Stimulated activated CD4-positive, alpha-beta T cell treated with anti-CD3 and anti-CD28 coated beads, Interleukin-12 subunit alpha, Interleukin-12 subunit beta, amount 100 ng/mL, for 4 hours (primary cell): ENCODE measurements around the gene PEX11G.

Experiments used
- DNase-seq: peaks from one replicate; pipeline ENCODE4 v3.0.0-alpha.2; 2020

The PEX11G gene

DNA sequence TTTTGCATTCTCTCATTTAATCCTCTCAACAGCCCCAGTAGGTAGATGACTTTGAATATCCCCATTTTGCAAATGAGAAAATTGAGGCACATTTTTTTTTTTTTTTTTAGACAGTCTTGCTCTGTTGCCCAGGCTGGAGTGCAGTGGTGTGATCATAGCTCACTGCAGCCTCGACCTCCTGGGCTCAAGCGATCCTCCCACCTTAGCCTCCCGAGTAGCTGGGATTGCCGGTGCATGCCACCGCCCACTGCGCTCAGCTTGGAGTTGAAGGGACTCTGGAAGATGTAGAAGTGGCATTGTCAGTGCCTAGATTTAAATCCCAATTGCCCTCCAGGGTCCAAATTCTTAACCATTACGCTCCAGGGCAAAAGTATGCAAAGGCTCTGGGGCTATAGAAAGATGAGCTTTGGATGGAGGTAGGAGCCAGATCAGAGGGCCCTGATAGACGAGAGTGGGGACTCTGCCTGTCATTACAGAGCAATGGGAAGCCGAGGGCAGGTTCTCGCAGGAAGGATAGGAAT lies 32.8 kb upstream of the PEX11G start:
- DNase-seq, result no peak

DNA sequence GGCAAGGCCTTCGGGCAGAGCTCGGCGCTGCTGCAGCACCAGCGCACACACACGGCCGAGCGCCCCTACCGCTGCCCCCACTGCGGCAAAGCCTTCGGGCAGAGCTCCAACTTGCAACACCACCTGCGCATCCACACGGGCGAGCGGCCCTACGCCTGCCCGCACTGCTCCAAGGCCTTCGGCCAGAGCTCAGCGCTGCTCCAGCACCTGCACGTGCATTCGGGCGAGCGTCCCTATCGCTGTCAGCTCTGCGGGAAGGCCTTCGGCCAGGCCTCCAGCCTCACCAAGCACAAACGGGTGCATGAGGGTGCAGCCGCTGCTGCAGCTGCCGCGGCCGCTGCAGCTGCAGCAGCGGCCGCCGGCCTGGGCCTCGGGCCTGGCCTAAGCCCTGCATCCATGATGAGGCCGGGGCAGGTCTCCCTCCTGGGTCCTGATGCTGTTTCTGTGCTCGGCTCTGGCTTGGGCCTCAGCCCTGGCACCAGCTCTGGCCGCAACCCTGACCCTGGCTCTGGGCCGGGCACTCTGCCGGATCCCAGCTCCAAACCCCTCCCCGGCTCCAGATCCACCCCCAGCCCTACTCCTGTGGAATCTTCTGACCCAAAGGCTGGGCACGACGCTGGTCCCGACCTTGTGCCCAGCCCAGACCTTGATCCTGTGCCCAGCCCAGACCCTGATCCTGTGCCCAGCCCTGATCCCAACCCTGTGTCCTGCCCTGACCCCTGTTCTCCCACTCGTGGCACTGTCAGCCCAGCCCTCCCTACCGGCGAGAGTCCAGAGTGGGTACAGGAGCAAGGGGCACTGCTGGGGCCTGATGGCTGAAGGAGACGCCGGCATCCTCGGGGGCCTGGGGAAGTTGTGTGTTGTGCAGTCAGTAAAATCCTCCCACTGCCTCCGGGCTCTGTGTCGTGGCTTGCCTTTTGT lies 31.6 kb upstream of the PEX11G start:
- DNase-seq, result no peak

DNA sequence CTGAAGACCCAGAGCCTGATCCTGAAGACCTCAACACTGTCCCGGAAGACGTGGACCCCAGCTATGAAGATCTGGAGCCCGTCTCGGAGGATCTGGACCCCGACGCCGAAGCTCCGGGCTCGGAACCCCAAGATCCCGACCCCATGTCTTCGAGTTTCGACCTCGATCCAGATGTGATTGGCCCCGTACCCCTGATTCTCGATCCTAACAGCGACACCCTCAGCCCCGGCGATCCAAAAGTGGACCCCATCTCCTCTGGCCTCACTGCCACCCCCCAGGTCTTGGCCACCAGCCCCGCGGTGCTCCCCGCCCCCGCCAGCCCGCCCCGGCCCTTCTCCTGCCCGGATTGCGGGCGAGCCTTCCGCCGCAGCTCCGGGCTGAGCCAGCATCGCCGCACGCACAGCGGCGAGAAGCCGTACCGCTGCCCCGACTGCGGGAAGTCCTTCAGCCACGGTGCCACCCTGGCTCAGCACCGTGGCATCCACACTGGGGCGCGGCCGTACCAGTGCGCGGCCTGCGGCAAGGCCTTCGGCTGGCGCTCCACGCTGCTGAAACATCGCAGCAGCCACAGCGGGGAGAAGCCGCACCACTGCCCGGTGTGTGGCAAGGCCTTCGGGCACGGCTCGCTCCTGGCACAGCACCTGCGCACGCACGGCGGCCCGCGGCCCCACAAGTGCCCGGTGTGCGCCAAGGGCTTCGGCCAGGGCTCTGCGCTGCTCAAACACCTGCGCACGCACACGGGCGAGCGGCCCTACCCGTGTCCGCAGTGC lies 30.7 kb upstream of the PEX11G start:
- no peak for DNase-seq

DNA sequence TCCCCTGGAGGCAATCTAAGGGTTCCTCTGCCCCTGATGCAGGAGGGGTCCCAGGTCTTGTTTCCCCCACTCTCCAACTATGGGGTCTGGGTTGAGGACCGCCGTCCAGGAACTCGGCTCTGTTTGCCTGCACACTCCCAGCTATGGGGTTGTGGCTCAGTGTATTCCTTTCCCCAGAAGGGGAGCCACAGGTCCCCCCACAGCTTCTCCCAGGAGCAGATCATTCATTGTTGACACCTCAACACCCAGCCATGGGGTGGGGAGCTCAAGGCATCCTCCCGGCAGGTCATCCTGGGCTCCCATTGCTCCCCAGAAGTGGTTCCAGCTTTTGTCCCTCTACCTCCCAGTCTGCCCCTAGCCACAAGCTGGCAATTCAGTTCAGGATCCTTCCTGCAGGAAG lies 28.0 kb upstream of the PEX11G start:
- DNase-seq, result no peak

DNA sequence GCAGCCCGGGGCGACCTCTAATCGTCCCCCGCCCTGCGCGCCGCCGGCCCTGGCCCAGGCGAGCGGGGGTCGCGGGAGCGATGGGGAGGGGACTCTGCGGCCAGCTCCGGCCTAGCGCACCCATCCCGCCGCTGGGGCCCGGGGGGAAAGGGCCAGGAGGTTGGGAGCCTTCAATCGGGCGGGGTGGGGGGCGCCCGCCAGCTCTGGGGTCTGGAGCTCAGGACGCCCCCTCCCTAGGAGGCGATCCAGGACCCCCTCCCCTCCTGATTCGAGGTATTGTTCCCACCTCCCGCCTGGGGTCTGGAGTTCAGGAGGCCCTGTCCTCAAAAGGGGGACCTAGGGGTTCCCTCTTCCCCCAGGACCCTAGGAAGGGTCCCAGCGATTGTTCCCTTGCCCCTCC lies 27.5 kb upstream of the PEX11G start:
- no peak for DNase-seq

DNA sequence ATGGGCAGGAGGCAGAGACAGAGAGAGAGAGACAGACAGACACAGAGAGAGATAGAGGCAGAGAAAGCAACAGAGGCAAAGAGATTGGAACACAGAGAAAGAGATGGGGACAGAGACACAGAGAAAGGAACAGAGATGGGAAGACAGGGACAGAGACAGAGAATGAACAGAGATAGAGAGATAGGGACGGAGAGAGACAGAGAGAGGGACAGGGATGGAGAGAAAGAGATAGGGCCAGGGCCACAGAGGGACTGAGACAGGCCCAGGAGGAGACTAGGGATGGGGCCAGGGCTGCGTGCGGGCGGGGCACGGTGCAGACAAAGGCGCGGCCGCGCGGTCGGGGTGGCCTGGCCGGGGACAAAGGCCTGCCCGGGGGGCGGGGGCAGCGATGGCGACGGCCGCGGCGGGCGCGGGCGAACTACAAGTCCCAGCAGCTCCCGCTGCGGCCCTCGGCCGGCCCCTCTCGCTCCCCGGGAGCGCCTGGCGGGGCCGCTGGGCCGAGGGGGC lies 26.9 kb upstream of the PEX11G start, which contains the start of gene ZNF358:
Gene ZNF358 (plus strand): TSS at position 459 of the 507 bp plus-strand sequence. CDS start 3,140 bp downstream, outside the sequence.
- DNase-seq, result peak; percentile 39

DNA sequence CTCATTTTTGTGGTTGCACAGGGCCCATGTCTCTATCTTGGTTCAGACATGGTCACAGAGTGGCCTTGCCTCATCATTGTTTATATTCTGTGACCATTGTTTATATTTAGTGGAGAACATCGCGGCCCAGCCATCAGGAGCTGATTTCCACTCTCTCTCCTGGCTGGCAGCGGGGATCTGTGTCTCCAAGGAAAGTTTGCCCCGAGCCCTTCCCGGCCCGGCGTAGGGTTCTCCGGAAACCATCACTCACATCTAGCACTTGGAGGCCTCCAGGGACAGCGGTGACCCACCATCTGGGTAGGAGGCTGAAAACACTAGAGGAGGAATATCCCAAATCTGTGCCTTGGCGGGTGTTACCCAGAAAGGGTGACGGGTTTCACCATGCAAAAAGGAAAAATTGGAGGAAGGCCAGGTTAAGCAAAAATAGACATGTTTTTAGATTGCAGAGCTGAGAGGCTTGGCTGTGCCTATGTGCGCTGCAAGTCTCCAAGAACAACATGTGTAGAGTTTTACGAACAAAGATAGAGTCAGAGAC lies 26.3 kb upstream of the PEX11G start:
- DNase-seq, result no peak

DNA sequence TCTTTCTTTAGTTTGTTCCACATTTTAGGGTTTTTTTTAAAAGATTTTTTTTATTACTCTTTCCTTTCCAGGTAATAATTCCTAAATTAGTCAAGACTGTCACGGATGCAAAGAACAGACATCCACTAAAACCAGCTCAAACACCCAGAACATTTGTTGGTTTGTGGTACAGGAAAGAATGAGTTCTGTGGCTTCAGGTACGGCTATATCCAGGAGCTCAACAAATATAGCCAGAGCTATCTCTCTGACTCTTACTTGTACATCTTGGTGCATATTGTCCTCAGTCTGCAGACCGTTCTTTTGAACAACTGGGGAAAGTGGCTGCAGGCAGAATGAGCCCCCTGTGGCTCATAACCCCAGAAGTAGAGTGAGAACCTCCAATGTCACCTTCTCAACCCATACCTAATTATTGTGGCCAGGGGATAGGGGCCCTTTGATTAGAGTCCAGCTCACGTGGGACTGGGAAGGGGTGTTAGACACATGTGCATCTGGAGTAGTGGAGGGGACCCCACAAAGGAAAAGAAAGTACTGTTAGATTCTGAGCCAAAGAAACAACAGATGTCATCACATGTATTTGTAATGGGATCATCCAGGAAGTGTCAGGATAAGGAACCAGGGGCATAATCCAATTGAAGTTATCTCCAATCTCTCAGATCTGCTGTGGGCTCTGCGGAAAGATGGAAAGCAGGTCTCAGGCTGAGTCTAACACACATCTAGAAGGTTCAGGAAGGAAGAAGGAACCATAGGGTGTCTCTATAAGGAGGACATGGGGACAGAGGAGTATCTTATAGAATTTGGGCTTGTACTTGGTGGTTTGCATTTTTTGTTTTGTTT lies 25.2 kb upstream of the PEX11G start:
- no peak for DNase-seq

DNA sequence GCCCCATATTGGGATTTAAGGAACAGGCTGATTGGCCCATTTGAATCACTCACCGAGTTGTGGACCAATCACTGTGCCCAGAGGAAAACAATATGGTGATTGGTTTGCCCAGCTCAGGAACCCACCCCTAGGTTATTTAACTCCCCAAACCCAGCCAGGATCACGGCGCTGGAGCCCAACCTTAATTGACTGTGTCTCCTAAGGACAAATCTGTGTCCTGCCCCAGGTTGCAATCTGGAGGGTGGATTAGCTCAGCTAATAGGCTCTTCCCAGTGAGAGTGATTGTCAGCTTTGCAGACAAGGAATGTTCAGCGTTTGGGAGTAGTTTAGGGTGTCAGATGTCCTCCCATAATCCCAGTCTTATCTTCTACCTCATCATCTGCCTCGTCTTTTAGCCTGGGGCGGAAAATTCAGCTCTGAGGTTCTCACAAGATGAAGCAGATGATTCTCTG lies 23.6 kb upstream of the PEX11G start:
- no peak for DNase-seq

DNA sequence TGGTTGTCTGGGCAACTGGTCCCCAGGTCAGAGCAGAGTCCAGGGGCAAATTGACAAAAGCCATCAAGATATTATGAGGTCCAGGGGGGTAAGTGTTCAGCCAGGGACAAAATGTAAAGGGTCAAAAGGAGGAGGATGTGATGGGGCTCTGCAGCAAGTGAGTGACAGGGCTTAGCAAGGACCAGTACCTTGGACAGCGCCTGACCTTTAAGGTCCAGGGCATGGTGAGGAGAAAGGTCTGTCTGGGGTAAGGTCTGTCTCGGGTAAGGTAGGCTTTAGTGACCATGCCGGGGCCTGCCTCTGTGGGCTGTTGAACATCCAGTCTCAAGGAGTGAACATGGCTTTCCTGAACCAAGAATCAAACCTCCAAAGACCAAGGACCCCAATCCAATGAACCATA lies 20.8 kb upstream of the PEX11G start:
- DNase-seq, result no peak

DNA sequence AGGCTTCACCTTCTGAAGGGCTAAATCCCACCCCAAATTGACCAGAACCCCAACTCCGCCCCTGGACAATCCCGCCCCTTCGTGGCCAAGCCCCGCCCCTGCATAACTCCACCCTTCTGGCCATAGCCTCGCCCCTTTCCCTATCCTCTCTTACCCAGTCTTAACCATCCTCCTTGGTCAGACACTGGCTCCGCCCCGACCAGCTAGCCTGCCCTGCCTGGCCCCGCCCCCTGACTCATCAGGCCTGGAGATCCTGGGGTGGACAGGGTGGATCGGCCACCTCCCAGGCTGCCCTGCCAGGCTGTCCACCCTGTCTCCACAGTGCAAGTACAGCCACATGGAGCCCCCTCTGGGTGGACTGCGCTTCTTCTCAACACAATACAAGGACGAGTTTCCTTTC lies 19.0 kb upstream of the PEX11G start:
- no peak for DNase-seq

DNA sequence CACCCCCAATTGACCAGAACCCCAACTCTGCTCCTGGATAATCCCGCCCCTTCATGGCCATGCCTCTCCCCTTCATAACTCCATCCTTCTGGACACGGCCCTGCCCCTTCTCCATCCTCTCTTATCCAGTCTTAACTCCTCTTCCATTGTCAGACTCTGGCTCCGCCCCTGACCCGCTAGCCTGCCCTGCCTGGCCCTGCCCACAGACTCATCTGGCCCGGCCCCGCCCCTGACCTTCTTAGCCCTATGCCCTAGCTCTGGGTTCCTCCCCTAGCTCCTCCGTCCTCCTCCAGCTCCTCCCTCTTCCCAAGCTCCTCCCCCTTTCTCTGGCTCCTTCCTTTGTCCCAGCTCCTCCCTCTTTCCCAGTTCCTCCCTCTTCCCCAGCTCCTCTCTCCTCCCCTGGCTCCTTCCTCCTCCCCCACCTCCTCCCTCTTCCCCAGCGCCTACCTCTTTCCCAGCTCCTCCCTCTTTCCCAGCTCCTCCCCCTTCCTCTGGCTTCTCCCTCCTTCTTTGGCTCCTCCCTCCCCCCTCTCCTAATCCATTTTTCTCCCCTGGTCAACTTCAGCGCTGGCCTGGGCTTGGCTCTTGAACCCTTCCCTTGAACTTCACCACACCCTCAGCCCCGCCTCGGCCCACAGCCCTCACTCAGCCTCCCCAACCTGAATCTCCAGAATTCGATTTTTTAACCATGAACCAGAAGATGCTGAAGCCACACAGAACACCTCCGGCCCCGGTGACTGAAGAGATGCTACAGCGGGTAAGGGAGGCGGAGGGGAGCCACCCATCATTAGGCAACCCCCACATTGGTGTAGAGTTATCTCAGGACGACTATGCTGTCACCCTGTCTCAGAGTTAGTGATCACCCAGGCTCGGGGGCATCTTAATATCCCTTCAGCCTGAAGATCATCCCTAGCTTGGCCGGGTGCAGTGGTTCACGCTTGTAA lies 17.8 kb upstream of the PEX11G start:
- DNase-seq, result no peak

DNA sequence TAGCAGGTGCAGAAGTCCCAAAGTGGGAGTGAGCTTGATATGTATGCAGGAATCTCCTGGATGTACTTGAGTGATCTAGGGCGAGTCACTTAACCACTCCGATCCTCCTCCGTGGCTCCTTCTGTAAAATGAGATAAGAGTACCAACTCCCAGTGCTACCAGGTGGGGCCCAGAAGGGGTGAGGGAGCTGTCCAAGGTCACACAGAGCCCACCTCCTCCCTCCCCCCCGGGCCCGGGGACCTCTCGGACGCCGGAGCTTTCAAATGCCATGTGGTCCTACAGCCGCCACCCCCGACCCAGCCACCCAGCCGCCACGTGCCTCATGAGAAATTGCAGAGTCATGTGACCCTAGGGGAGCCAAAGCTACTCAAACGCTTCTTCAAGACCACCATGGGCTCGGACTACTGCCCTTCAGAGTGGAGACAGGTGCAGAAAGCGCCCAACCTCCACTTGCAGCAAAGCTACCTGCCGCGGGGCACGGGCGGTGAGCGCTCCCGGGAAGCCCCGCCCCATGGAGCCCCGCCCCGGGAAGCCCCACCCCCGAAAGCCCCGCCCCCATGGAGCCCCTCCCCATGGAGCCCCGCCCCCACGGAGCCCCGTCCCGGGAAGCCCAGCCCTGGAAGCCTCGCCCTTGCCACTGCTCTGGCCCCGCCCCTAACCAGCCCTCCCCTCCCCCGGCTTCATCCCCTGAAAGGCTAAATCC lies 17.0 kb upstream of the PEX11G start:
- no peak for DNase-seq

DNA sequence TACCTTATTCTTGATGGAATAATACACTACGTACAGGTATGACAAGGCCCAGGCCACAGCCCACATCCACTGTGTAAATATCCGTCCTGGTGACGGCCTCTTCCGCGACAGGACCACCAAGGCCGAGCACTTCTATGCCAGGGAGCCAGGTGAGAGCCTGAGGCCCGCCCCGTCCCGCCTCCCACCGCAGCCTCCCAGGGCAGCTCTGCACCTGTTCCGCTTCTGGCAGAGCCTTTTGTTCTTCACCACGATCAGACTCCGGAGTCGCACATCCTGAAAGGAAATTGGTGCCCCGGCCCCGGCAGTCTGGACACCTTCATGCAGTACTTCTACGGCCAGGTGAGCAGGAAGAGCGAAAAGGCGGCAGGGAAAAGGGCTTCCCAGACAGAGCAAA lies 16.4 kb upstream of the PEX11G start:
- no peak for DNase-seq

DNA sequence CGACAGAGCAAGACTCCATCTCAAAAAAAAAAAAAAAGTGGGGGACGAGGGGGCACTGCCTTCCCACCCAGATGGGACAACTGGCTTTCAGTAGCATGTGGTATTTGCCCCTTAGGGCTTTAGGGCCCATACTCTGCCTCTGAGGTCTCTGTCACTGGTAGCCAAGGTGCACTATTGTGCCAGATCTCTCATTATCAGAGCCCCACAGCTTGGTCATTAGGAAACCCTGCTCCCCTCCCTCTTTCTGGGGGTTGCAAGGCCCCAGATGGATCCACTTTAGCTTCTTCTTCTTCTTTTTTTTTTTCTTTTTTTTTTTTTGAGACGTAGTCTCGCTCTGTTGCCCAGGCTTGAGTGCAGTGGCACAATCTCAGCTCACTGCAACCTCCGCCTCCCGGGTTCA lies 15.8 kb upstream of the PEX11G start:
- no peak for DNase-seq

DNA sequence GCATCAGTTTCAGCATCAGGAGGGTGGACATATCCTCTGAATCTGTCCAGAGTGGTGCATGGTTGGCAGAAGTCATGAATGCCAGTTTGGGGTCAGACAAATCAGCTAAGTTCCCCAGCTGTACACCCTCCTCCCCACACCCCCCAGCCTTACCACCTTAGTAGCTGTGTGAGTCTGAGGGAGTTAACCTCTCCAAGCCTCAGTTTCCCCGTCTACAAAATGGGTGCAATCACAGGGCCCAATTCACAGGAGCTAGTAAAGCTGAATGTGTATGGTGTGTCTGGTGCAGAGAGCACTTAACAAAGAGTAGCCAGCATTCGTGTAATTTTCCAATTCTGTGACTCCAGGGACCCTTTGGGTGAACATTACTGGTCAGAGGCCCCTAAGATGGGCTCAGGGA lies 13.7 kb upstream of the PEX11G start:
- no peak for DNase-seq

DNA sequence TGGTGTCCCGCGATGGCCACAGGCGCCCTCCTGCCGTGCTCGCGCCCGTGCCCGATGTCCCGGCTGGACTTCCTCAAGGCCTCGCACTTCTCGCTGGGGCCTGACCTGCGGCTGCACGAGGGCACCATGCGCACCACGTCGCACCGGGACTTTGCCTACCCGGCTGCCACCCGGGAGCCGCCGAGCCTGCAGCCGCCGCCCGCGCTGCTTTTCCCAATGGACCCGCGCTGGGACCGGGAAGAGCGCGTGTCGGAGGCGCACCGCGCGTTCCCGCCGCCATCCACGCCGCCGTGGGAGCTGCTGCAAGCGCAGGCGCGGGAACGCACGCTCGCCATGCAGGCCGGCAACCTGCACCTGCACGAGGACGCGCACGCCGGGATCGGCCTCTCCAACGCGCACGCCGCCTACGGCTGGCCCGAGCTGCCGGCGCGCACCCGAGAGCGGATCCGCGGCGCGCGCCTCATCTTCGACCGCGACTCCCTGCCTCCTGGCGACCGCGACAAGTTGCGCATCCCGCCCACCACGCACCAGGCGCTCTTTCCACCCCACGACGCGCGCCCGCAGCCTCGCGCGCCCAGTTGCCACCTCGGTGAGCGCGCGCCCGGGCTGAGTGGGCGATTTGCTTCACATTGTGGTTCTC lies 12.1 kb upstream of the PEX11G start:
- peak; percentile 56 for DNase-seq

DNA sequence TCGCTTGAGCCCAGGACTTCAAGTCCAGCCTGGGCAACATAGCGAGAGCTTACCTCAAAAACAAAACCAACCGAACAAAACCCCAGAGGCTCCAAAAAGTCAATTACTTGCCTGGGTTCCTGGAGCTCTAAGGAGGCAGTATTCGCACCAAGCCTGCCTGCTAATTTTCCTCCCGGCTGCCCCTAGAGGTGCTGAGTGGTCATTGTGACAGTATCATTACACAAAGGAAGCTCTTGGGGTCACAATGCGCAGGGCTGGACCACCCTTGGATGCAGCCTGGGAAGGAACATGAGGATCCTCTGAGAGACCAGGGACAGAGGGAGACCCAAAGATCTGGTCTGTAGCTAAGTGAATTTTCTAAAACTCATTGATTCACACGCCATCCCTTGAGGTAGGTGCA lies 8.5 kb upstream of the PEX11G start:
- DNase-seq, result no peak

DNA sequence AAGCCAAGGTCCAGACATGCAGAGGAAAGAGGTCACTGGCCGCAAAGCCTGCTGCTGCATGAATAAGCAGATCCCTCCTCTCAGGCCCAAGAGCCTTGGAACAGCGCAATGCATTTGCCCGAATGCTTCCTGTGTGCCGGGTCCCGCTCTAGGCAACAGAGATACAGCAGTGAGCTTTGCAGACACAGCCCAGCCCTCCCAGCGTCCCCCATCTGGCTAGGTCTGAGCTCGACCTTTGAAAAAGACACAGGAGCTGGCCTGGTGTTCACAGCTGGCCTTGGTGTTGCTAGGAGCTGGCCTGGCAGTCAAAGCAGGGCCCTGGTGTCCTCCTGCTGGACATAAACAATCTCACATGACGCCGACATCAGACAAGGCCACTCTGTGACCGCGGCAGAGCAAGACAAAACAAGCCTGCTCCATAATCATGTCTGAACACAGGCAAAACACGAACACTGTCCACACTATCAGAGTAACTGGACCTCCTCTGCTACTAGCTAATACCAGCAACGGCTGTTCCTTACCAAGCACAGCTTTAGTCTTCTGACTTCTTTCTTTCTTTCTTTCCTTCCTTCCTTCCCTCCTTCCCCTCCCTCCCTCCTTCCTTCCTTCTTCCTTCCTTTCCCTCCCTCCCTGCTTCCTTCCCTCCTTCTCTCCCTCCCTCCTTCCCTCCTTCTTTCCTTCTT lies 5.7 kb upstream of the PEX11G start:
- DNase-seq, result no peak
